H1 (cell line): ENCODE measurements around the gene SLAIN2. TPM values are rescaled to one million over a fixed set of nuclear protein-coding genes. Genes with fewer than 3 reads are reported as not detected.
A peak's percentile ranks its signal among the peaks of the same experiment; 100 is the strongest.

ENCODE experiments used
- CTCF ChIA-PET: fragments of 300-600 bp; sonication (Branson Sonifier 250); formaldehyde crosslinking; loops from one replicate; lab custom pipeline; 2021; ENCODE audit not compliant: partially characterized antibody; lab: Charles Lee
- POLR2A ChIA-PET: fragments of 300-600 bp; sonication (Branson Sonifier 250); formaldehyde crosslinking; loops from one replicate; lab custom pipeline; 2021; ENCODE audit warnings: inconsistent platforms; ENCODE audit not compliant: partially characterized antibody; lab: Charles Lee
- DNase-seq, 2 experiments: peaks; one replicate each; pipeline versions ENCODE4 v3.0.0 to v3.0.0-alpha.2; 2010 to 2022; ENCODE audit warnings: low spot score in 2 of 2, low read depth in 1 of 2, mixed read lengths in 1 of 2
- FAIRE-seq: peaks from 2 replicates; lab custom pipeline; 2011; peaks lifted over from hg19 to GRCh38; lab: Jason Lieb, UNC
- H2AFZ ChIP-seq: 2 replicates; pipeline ENCODE4 v1.8.1; 2012; ENCODE audit warnings: low read length, inconsistent platforms
- H2AK5ac ChIP-seq: 2 replicates; pipeline ENCODE4 v1.6.1; 2013; ENCODE audit warnings: low read depth, low read length
- H2BK120ac ChIP-seq: replicated peaks from 2 replicates; pipeline ENCODE3; 2013; ENCODE audit warnings: low read depth, low read length, inconsistent platforms
- H2BK12ac ChIP-seq: 2 replicates; pipeline ENCODE4 v1.6.1; 2013; ENCODE audit warnings: low read depth, low read length
- H2BK15ac ChIP-seq: 2 replicates; pipeline ENCODE4 v1.6.1; 2013; ENCODE audit warnings: low read length
- H2BK20ac ChIP-seq: 2 replicates; pipeline ENCODE4 v1.6.1; 2013; ENCODE audit warnings: low read length
- H2BK5ac ChIP-seq: 2 replicates; pipeline ENCODE4 v1.6.1; 2013; ENCODE audit warnings: low read depth, low read length
- H3K14ac ChIP-seq: 2 replicates; pipeline ENCODE4 v1.6.1; 2013; ENCODE audit warnings: inconsistent platforms; ENCODE audit not compliant: insufficient read length
- H3K18ac ChIP-seq: 2 replicates; pipeline ENCODE4 v1.6.1; 2013; ENCODE audit warnings: low read length; ENCODE audit errors: extremely low read depth
- H3K23ac ChIP-seq: 2 replicates; pipeline ENCODE4 v1.6.1; 2013; ENCODE audit warnings: inconsistent platforms; ENCODE audit not compliant: insufficient read length
- H3K23me2 ChIP-seq: 2 replicates; pipeline ENCODE4 v1.6.1; 2013; ENCODE audit warnings: low read depth, low read length
- H3K27ac ChIP-seq: 2 replicates; pipeline ENCODE4 v1.6.1; 2011; ENCODE audit warnings: low read depth, low read length, inconsistent platforms
- H3K27me3 ChIP-seq, 4 experiments: replicated peaks in 1 of 4; 1 replicate in 1 of 4; 2 replicates in 3 of 4; pipeline versions ENCODE4 v1.6.1 to v1.8.1; 2011 to 2013; ENCODE audit warnings: low read length in 3 of 4, mild to moderate bottlenecking in 3 of 4, inconsistent platforms in 2 of 4, mixed read lengths in 2 of 4, moderate library complexity in 1 of 4; ENCODE audit not compliant: control insufficient read depth in 3 of 4, insufficient read depth in 3 of 4; ENCODE audit errors: extremely low read depth in 1 of 4
- H3K36me3 ChIP-seq, 4 experiments: 2 replicates each; pipeline versions ENCODE4 v1.6.1 to v1.8.1; 2011 to 2013; ENCODE audit warnings: mild to moderate bottlenecking in 4 of 4, low read length in 3 of 4, moderate library complexity in 2 of 4, control low read depth in 1 of 4, inconsistent platforms in 1 of 4; ENCODE audit not compliant: insufficient read depth in 4 of 4, control insufficient read depth in 2 of 4
- H3K4ac ChIP-seq: replicated peaks from 2 replicates; pipeline ENCODE3; 2013; ENCODE audit warnings: low read length, low read depth, mixed read lengths, inconsistent platforms; ENCODE audit not compliant: insufficient read length
- H3K4me1 ChIP-seq, 4 experiments: replicated peaks in 1 of 4; 1 replicate in 1 of 4; 2 replicates in 3 of 4; pipeline versions ENCODE4 v1.6.1 to v1.8.1; 2011 to 2013; ENCODE audit warnings: low read length in 3 of 4, inconsistent platforms in 2 of 4, mixed read lengths in 1 of 4; ENCODE audit not compliant: insufficient read depth in 4 of 4, control insufficient read depth in 3 of 4
- H3K4me2 ChIP-seq, 2 experiments: 2 replicates each; pipeline versions ENCODE4 v1.6.1 to v1.8.1; 2011 to 2013; ENCODE audit warnings: low read depth in 2 of 2, low read length in 2 of 2, control low read depth in 1 of 2, inconsistent platforms in 1 of 2, mild to moderate bottlenecking in 1 of 2; ENCODE audit not compliant: insufficient read depth in 1 of 2
- H3K4me3 ChIP-seq, 4 experiments: fragments of 200-600, 300-600 bp in 1 of 4; sonication (generic), shearing (Covaris generic), sonication (Bioruptor Twin) in 1 of 4; 2 replicates each; pipeline versions ENCODE4 v1.5.1 to v1.8.1; 2011 to 2016; ENCODE audit warnings: low read length in 4 of 4, low read depth in 3 of 4, control low read depth in 2 of 4, inconsistent platforms in 2 of 4, mild to moderate bottlenecking in 2 of 4, mixed read lengths in 1 of 4, moderate library complexity in 1 of 4; ENCODE audit not compliant: insufficient read depth in 2 of 4; ENCODE audit errors: extremely low read depth in 1 of 4
- H3K56ac ChIP-seq: replicated peaks from 2 replicates; pipeline ENCODE3; 2013; ENCODE audit warnings: low read depth, mild to moderate bottlenecking, mixed read lengths, low read length, inconsistent platforms; ENCODE audit not compliant: insufficient read length
- H3K79me1 ChIP-seq: 2 replicates; pipeline ENCODE4 v1.6.1; 2013; ENCODE audit warnings: low read depth, low read length, control low read depth
- H3K79me2 ChIP-seq, 2 experiments: 2 replicates each; pipeline versions ENCODE4 v1.6.1 to v1.8.1; 2012 to 2013; ENCODE audit warnings: low read length in 2 of 2, mild to moderate bottlenecking in 2 of 2, inconsistent platforms in 1 of 2; ENCODE audit not compliant: insufficient read depth in 2 of 2, control insufficient read depth in 1 of 2
- H3K9ac ChIP-seq, 4 experiments: replicated peaks in 1 of 4; 1 replicate in 1 of 4; 2 replicates in 3 of 4; pipeline versions ENCODE4 v1.6.1 to v1.8.1; 2011 to 2013; ENCODE audit warnings: low read depth in 3 of 4, low read length in 3 of 4, control low read depth in 2 of 4, mild to moderate bottlenecking in 2 of 4, moderate library complexity in 2 of 4, inconsistent platforms in 1 of 4; ENCODE audit errors: extremely low read depth in 1 of 4
- H3K9me3 ChIP-seq, 2 experiments: 2 replicates each; pipeline versions ENCODE4 v1.6.1 to v1.8.1; 2012 to 2013; ENCODE audit warnings: mild to moderate bottlenecking in 2 of 2, moderate library complexity in 2 of 2, control low read depth in 1 of 2, inconsistent platforms in 1 of 2, low read depth in 1 of 2, low read length in 1 of 2, mixed read lengths in 1 of 2; ENCODE audit not compliant: insufficient read depth in 2 of 2
- H4K20me1 ChIP-seq, 2 experiments: replicated peaks in 1 of 2; 2 replicates each; pipeline versions ENCODE3 to v1.8.1; 2011 to 2013; ENCODE audit warnings: inconsistent platforms in 2 of 2, low read length in 2 of 2, mild to moderate bottlenecking in 1 of 2; ENCODE audit not compliant: insufficient read depth in 2 of 2, control insufficient read depth in 1 of 2
- H4K5ac ChIP-seq: 2 replicates; pipeline ENCODE4 v1.6.1; 2013; ENCODE audit warnings: low read length, low read depth, mixed read lengths, inconsistent platforms; ENCODE audit not compliant: insufficient read length
- H4K8ac ChIP-seq: 2 replicates; pipeline ENCODE4 v1.8.0; 2013; ENCODE audit warnings: mild to moderate bottlenecking, moderate library complexity, low read length, inconsistent platforms; ENCODE audit not compliant: insufficient read depth; ENCODE audit errors: extremely low read depth
- H4K91ac ChIP-seq: replicated peaks from 2 replicates; pipeline ENCODE3; 2013; ENCODE audit warnings: low read length, mixed read lengths, inconsistent platforms; ENCODE audit not compliant: insufficient read length
- CBX5 ChIP-seq: fragments of 300-800, 300-1000 bp; sonication (generic); IDR thresholded peaks from 2 replicates; pipeline ENCODE4 v1.7.1; 2016; ENCODE audit warnings: antibody characterized with exemption, low read length, low read depth
- TCF12 ChIP-seq: IDR thresholded peaks from 2 replicates; pipeline ENCODE4 v1.6.1; 2011; ENCODE audit warnings: low read depth, mild to moderate bottlenecking, low read length
- WGBS, 2 experiments: shearing (Covaris generic) in 1 of 2; methylation state at CpG; one replicate each; pipeline versions ENCODE4 v1.1.6 to v1.1.7; 2013 to 2015; ENCODE audit warnings: low lambda C conversion rate in 2 of 2, mixed read lengths in 2 of 2, inconsistent platforms in 1 of 2, low coverage in 1 of 2, missing lambda C conversion rate in 1 of 2; ENCODE audit not compliant: insufficient replicate concordance in 2 of 2, insufficient coverage in 1 of 2, insufficient read length in 1 of 2; ENCODE audit errors: extremely low coverage in 1 of 2, missing lambda C conversion rate in 1 of 2; 5-methylcytosine and 5-hydroxymethylcytosine counted together
- polyA plus RNA-seq, 7 experiments: library from polyadenylated mRNA; depleted of rRNA in 3 of 7; stranded (reverse) in 5 of 7; unstranded in 2 of 7; fragments of >200 nt in 5 of 7; fragments of 200-250 nt in 2 of 7; gene quantifications; 1 replicate in 5 of 7; 2 replicates in 1 of 7; 4 replicates in 1 of 7; pipeline versions ENCODE4 v1.2.1 to v1.2.3, GENCODE V29; 2011 to 2013; ENCODE audit warnings: missing spikeins in 2 of 7, mixed read lengths in 2 of 7
- total RNA-seq: library from RNA; stranded (reverse); fragmentation: NEBNext Ultra II Directional; extraction: Animal tissue kit (Norgen Biotek cat#: 25700); gene quantifications from 2 replicates; pipeline ENCODE4 v1.2.1, GENCODE V29; 2021

SLAIN2 gene
- total and polyA plus RNA-seq, 2 of the 8 experiments (the other 6 are each of a cell fraction or from before 2014, with no cell fraction given) = 8.2 to 40.0 TPM

GRCh38 chr4:48420144-48420543 lies 78.8 kb downstream of the SLAIN2 start:
- POLR2A ChIA-PET = no interaction called here
- H2AFZ ChIP-seq = no peak overlapping the region
- peaks cover 0 to 12% (median 0%) of the 10 kb centered on the region in 4 experiments; a peak in 2 of 8 replicates for H3K36me3 ChIP-seq
- H2BK5ac ChIP-seq = no peak overlapping the region
- H2BK15ac ChIP-seq = no peak overlapping the region
- no peaks in the 10 kb centered on the region for H3K79me2 ChIP-seq
- FAIRE-seq (peak; percentile 55), DNase-seq (no peak)
- no peak overlapping the region for H3K9ac ChIP-seq
- no peaks in the 10 kb centered on the region; the same call in 1 of the 2 replicates for H3K79me1 ChIP-seq
- H2AK5ac ChIP-seq = no peak overlapping the region
- peaks cover 0 to 5% (median under 1%) of the 10 kb centered on the region in 4 experiments; a peak in 5 of 7 replicates for H3K4me1 ChIP-seq
- H4K20me1 ChIP-seq = peaks cover 0 to 2% of the 10 kb centered on the region in 2 experiments
- no peak overlapping the region for H3K14ac ChIP-seq
- no peak overlapping the region for H4K5ac ChIP-seq
- no peaks in the 10 kb centered on the region for H3K27me3 ChIP-seq
- H4K91ac ChIP-seq = no peak overlapping the region
- WGBS, 2 experiments = 97% methylated on average over 6 of the region's 6 CpGs; no CpG with 5 or more reads in 1 of the 2 experiments
- H3K23ac ChIP-seq = no peak overlapping the region
- no peak overlapping the region for H2BK120ac ChIP-seq
- no peak overlapping the region for H3K4ac ChIP-seq
- no peak overlapping the region for H3K18ac ChIP-seq
- H2BK12ac ChIP-seq = no peak overlapping the region
- CTCF ChIA-PET = interaction anchor here (0.7 to 1.7 kb wide), 3 partner anchors 26 to 102 kb away, joined by 3 to 7 read pairs (median 3); no protein-coding TSS in a partner anchor
- H3K56ac ChIP-seq = no peak overlapping the region
- H3K4me2 ChIP-seq = no peak overlapping the region
- H3K4me3 ChIP-seq = no peak overlapping the region
- H3K27ac ChIP-seq = no peak overlapping the region
- H3K23me2 ChIP-seq = no peaks in the 10 kb centered on the region
- no peak overlapping the region for H2BK20ac ChIP-seq
- H4K8ac ChIP-seq = no peak overlapping the region
- H3K9me3 ChIP-seq = no peaks in the 10 kb centered on the region
- TF ChIP-seq CBX5 (no peak), TCF12 (no peak)
